GM23338 (cell line): ENCODE data around the gene CTNNA3. TPM values are rescaled to one million over a fixed set of nuclear protein-coding genes. Genes with fewer than 3 reads are reported as not detected.

Experiments used
- ATAC-seq: fragments of 200-7000 bp; cut with Tn5 transposase; 3 replicates; pipeline ENCODE4 v1.9.1; 2020
- DNase-seq: peaks from one replicate; pipeline ENCODE4 v3.0.0-alpha.2; 2015; ENCODE audit warnings: low spot score
- H2AFZ ChIP-seq: fragments of 200-600 bp; sonication (generic); 2 replicates; pipeline ENCODE4 v1.8.0; 2016; ENCODE audit warnings: antibody characterized with exemption, mild to moderate bottlenecking, moderate library complexity
- H3F3A ChIP-seq: fragments of 200-600 bp; sonication (generic); replicated peaks from 2 replicates; pipeline ENCODE4 v1.8.0; 2017; ENCODE audit warnings: antibody characterized with exemption, mixed run types, low read depth
- H3K27ac ChIP-seq: fragments of 200-600 bp; sonication (generic); 2 replicates; pipeline ENCODE4 v1.6.1; 2016; ENCODE audit warnings: low read depth
- H3K27me3 ChIP-seq: fragments of 200-600 bp; sonication (generic); 2 replicates; pipeline ENCODE4 v1.8.0; 2016; ENCODE audit warnings: mild to moderate bottlenecking, mixed run types, moderate library complexity; ENCODE audit not compliant: insufficient read depth
- H3K36me3 ChIP-seq: fragments of 200-600 bp; sonication (generic); 2 replicates; pipeline ENCODE4 v1.8.0; 2016; ENCODE audit warnings: mild to moderate bottlenecking; ENCODE audit not compliant: insufficient read depth
- H3K4me1 ChIP-seq: fragments of 200-600 bp; sonication (generic); 2 replicates; pipeline ENCODE4 v1.8.0; 2016; ENCODE audit warnings: mild to moderate bottlenecking, moderate library complexity; ENCODE audit not compliant: insufficient read depth
- H3K4me2 ChIP-seq: fragments of 200-600 bp; sonication (generic); 2 replicates; pipeline ENCODE4 v1.7.1; 2017; ENCODE audit warnings: mixed run types
- H3K4me3 ChIP-seq: fragments of 200-600 bp; sonication (generic); 2 replicates; pipeline ENCODE4 v1.6.1; 2016; ENCODE audit warnings: mixed run types
- H3K79me2 ChIP-seq: fragments of 200-600 bp; sonication (generic); replicated peaks from 2 replicates; pipeline ENCODE4 v1.8.0; 2017; ENCODE audit warnings: mild to moderate bottlenecking; ENCODE audit not compliant: insufficient read depth
- H3K9me2 ChIP-seq: fragments of 200-600 bp; sonication (generic); 2 replicates; pipeline ENCODE4 v1.8.0; 2017; ENCODE audit not compliant: insufficient read depth
- H4K20me1 ChIP-seq: fragments of 200-600 bp; sonication (generic); replicated peaks from 2 replicates; pipeline ENCODE4 v1.8.0; 2017; ENCODE audit warnings: mild to moderate bottlenecking; ENCODE audit not compliant: insufficient read depth
- H3K27ac Mint-ChIP-seq: 2 replicates; pipeline ENCODE4 v1.8.0; 2020; ENCODE audit warnings: inconsistent platforms, mild to moderate bottlenecking, moderate library complexity, mixed read lengths
- H3K27me3 Mint-ChIP-seq: 3 replicates; pipeline ENCODE4 v1.8.0; 2022; ENCODE audit warnings: low read depth, mild to moderate bottlenecking, moderate library complexity, mixed read lengths, inconsistent platforms; ENCODE audit not compliant: insufficient read depth, poor library complexity
- H3K36me3 Mint-ChIP-seq: 3 replicates; pipeline ENCODE4 v1.8.0; 2021; ENCODE audit warnings: low read depth, mild to moderate bottlenecking, inconsistent platforms, moderate library complexity, mixed read lengths
- H3K4me1 Mint-ChIP-seq: 3 replicates; pipeline ENCODE4 v1.8.0; 2020; ENCODE audit warnings: mild to moderate bottlenecking, inconsistent platforms, mixed read lengths
- H3K4me3 Mint-ChIP-seq: 3 replicates; pipeline ENCODE4 v1.8.0; 2021; ENCODE audit warnings: moderate library complexity, mild to moderate bottlenecking, inconsistent platforms, mixed read lengths
- H3K9me3 Mint-ChIP-seq: 3 replicates; pipeline ENCODE4 v1.8.0; 2020; ENCODE audit warnings: moderate library complexity, mild to moderate bottlenecking, inconsistent platforms, mixed read lengths
- CREB1 ChIP-seq: fragments of 250-450 bp; sonication (Bioruptor Pico); IDR thresholded peaks from 2 replicates; pipeline ENCODE4 v1.5.0; 2020; ENCODE audit warnings: low read depth, mild to moderate bottlenecking, moderate library complexity
- ETS1 ChIP-seq: IDR thresholded peaks from 2 replicates; pipeline ENCODE4 v1.6.1; 2016; ENCODE audit warnings: antibody characterized with exemption
- EZH2 ChIP-seq: fragments of 200-600 bp; sonication (generic); IDR thresholded peaks from one replicate; pipeline ENCODE4 v1.8.0; 2017; ENCODE audit warnings: antibody characterized with exemption, mild to moderate bottlenecking, low read depth; ENCODE audit not compliant: unreplicated experiment
- EZH2phosphoT487 ChIP-seq: fragments of 200-600 bp; sonication (generic); IDR thresholded peaks from one replicate; pipeline ENCODE4 v1.8.1; 2018; ENCODE audit warnings: antibody characterized with exemption; ENCODE audit not compliant: unreplicated experiment
- JUNB ChIP-seq: IDR thresholded peaks from one replicate; pipeline ENCODE4 v1.6.1; 2016; ENCODE audit warnings: antibody characterized with exemption; ENCODE audit not compliant: unreplicated experiment
- NANOG ChIP-seq: IDR thresholded peaks from 2 replicates; pipeline ENCODE4 v1.6.1; 2016; ENCODE audit warnings: antibody characterized with exemption, borderline replicate concordance
- POLR2AphosphoS5 ChIP-seq: IDR thresholded peaks from 2 replicates; pipeline ENCODE4 v1.6.1; 2016; ENCODE audit warnings: antibody characterized with exemption, low read depth
- STAT1 ChIP-seq: IDR thresholded peaks from one replicate; pipeline ENCODE4 v1.6.1; 2016; ENCODE audit warnings: antibody characterized with exemption; ENCODE audit not compliant: unreplicated experiment
- ZNF114 ChIP-seq: fragments of 250-450 bp; sonication (Bioruptor Pico); IDR thresholded peaks from 2 replicates; pipeline ENCODE4 v1.5.0; 2020; ENCODE audit warnings: mild to moderate bottlenecking, moderate library complexity
- ZNF331 ChIP-seq: fragments of 250-450 bp; sonication (Bioruptor Pico); IDR thresholded peaks from 2 replicates; pipeline ENCODE4 v1.5.0; 2020; ENCODE audit warnings: low read depth, mild to moderate bottlenecking, moderate library complexity
- ZNF462 ChIP-seq: fragments of 250-450 bp; sonication (Bioruptor Pico); IDR thresholded peaks from 2 replicates; pipeline ENCODE4 v1.5.0; 2020; ENCODE audit warnings: mild to moderate bottlenecking, moderate library complexity
- polyA plus RNA-seq: library from polyadenylated mRNA; unstranded; fragments of >200 nt; fragmentation: Nextera tagmentation; extraction: Ambion mirVana; gene quantifications from 2 replicates; pipeline ENCODE4 v1.2.1, GENCODE V29; 2016
- total RNA-seq: library from RNA; depleted of rRNA; stranded (reverse); fragments of >200 nt; shearing (Covaris generic); gene quantifications from 2 replicates; pipeline ENCODE4 v1.2.3, GENCODE V29; 2014
- TF ChIP-seq, protein P1 (sequence below): IDR thresholded peaks from one replicate; pipeline ENCODE4 v1.6.1; 2018; ENCODE audit warnings: antibody characterized with exemption; ENCODE audit not compliant: unreplicated experiment
- TF ChIP-seq, protein P2 (sequence below), 2 experiments: fragments of 200-600 bp in 1 of 2; sonication (generic) in 1 of 2; conservative IDR thresholded peaks; 2 replicates each; pipeline versions ENCODE4 v1.5.1 to v1.6.1; 2016 to 2017; ENCODE audit warnings: antibody characterized with exemption in 2 of 2, low read depth in 2 of 2, mild to moderate bottlenecking in 2 of 2, moderate library complexity in 1 of 2

The CTNNA3 gene
- total and polyA plus RNA-seq, 2 experiments from 2014 or later, result 0.71 to 3.3 TPM

DNA sequence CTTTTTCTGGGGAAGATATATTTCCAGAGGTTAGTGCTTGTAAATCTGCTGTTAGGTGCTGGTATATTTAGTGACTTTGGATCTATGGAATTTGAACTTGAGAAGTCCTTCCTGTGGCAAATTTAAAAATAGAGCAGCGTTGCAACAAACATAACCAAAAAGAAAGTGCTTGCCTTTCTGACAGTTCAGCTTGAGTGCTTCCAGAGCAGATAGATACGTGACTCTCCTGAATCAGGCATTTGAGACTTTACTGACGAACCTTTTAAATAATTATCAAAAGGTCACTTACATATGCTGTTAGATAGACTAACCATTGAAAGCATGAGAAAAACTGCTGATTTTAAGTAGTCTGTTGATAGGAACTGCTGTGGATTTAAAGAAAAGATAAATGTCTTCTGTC lies 1157.6 kb downstream of the CTNNA3 start:
- Histone ChIP-seq H3K4me2 (no peak overlapping the region), H2AFZ (no peak overlapping the region), H3K79me2 (no peaks in the 10 kb centered on the region)

More for the DNA sequence above, 1157.6 kb downstream of the CTNNA3 start:
- TF ChIP-seq CREB1 (CRISPR knock-in tag) (no peak), JUNB (no peak), EZH2 (no peak), POLR2AphosphoS5 (no peak), NANOG (no peak), ZNF462 (CRISPR knock-in tag) (no peak), EZH2phosphoT487 (no peak), STAT1 (no peak), ZNF114 (CRISPR knock-in tag) (no peak), ETS1 (no peak), ZNF331 (CRISPR knock-in tag) (no peak)
- TF ChIP-seq, protein P1, sequence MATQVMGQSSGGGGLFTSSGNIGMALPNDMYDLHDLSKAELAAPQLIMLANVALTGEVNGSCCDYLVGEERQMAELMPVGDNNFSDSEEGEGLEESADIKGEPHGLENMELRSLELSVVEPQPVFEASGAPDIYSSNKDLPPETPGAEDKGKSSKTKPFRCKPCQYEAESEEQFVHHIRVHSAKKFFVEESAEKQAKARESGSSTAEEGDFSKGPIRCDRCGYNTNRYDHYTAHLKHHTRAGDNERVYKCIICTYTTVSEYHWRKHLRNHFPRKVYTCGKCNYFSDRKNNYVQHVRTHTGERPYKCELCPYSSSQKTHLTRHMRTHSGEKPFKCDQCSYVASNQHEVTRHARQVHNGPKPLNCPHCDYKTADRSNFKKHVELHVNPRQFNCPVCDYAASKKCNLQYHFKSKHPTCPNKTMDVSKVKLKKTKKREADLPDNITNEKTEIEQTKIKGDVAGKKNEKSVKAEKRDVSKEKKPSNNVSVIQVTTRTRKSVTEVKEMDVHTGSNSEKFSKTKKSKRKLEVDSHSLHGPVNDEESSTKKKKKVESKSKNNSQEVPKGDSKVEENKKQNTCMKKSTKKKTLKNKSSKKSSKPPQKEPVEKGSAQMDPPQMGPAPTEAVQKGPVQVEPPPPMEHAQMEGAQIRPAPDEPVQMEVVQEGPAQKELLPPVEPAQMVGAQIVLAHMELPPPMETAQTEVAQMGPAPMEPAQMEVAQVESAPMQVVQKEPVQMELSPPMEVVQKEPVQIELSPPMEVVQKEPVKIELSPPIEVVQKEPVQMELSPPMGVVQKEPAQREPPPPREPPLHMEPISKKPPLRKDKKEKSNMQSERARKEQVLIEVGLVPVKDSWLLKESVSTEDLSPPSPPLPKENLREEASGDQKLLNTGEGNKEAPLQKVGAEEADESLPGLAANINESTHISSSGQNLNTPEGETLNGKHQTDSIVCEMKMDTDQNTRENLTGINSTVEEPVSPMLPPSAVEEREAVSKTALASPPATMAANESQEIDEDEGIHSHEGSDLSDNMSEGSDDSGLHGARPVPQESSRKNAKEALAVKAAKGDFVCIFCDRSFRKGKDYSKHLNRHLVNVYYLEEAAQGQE, result no peak
- TF ChIP-seq, protein P2, sequence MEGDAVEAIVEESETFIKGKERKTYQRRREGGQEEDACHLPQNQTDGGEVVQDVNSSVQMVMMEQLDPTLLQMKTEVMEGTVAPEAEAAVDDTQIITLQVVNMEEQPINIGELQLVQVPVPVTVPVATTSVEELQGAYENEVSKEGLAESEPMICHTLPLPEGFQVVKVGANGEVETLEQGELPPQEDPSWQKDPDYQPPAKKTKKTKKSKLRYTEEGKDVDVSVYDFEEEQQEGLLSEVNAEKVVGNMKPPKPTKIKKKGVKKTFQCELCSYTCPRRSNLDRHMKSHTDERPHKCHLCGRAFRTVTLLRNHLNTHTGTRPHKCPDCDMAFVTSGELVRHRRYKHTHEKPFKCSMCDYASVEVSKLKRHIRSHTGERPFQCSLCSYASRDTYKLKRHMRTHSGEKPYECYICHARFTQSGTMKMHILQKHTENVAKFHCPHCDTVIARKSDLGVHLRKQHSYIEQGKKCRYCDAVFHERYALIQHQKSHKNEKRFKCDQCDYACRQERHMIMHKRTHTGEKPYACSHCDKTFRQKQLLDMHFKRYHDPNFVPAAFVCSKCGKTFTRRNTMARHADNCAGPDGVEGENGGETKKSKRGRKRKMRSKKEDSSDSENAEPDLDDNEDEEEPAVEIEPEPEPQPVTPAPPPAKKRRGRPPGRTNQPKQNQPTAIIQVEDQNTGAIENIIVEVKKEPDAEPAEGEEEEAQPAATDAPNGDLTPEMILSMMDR (conservative IDR thresholded peaks at IDR 0.05; ENCODE audit: low read depth in 2 of 2), result no peak
- H3K4me1 ChIP-seq, result no peaks in the 10 kb centered on the region
- H3K9me2 ChIP-seq, result no peaks in the 10 kb centered on the region
- H3K27ac ChIP-seq, result no peak overlapping the region
- ATAC-seq (no peak), DNase-seq (no peak)
- no peaks in the 10 kb centered on the region for H3K9me3 Mint-ChIP-seq
- no peaks in the 10 kb centered on the region for H3K27me3 ChIP-seq
- H3K27me3 Mint-ChIP-seq, result no peaks in the 10 kb centered on the region
- H3F3A ChIP-seq, result no peaks in the 10 kb centered on the region
- H3K4me3 ChIP-seq, result no peak overlapping the region
- no peak overlapping the region for H3K27ac Mint-ChIP-seq
- H3K36me3 Mint-ChIP-seq, result no peaks in the 10 kb centered on the region
- H3K36me3 ChIP-seq, result no peaks in the 10 kb centered on the region
- peaks cover 11% of the 10 kb centered on the region; the same call in 2 of the 3 replicates for H3K4me1 Mint-ChIP-seq
- H4K20me1 ChIP-seq, result no peaks in the 10 kb centered on the region
- H3K4me3 Mint-ChIP-seq, result no peak overlapping the region
